Transverse colon (tissue), 3 donors: ENCODE measurements around the gene SLC25A24.
"Not testable (repeated sequence)": the region's sequence is repeated elsewhere in the genome, so short reads cannot be mapped to it uniquely, and the experiment has no call there.

Source experiments
- CTCF ChIP-seq, 5 experiments: fragments of 200-600 bp in 3 of 5; fragments of 450-650 bp in 2 of 5; sonication (generic) in 3 of 5; IDR thresholded peaks; 1 replicate in 2 of 5; 2 replicates in 3 of 5; pipeline ENCODE4 v1.5.1; 2016 to 2017; ENCODE audit warnings: antibody characterized with exemption in 5 of 5, inconsistent platforms in 3 of 5, mild to moderate bottlenecking in 2 of 5, moderate library complexity in 1 of 5
- EP300 ChIP-seq: sonication (generic); formaldehyde crosslinking; IDR thresholded peaks from one replicate; pipeline ENCODE4 v1.6.1; 2017; ENCODE audit warnings: antibody characterized with exemption, low read depth
- POLR2A ChIP-seq: fragments of 450-650 bp; IDR thresholded peaks from one replicate; pipeline ENCODE4 v1.6.1; 2016; ENCODE audit warnings: antibody characterized with exemption, mild to moderate bottlenecking, moderate library complexity

GRCh38 chr1:108216028-108216890 lies 16.1 kb upstream of the SLC25A24 start:
- TF ChIP-seq CTCF (IDR thresholded peaks at IDR 0.05); EP300; POLR2A: not testable (repeated sequence)
